SH-SY5Y (cell line): ENCODE measurements around the gene CNTN5.

Source experiments
- GATA2 ChIP-seq: IDR thresholded peaks from 2 replicates; pipeline ENCODE4 v1.6.1; 2011; ENCODE audit warnings: mild to moderate bottlenecking, low read depth, low read length
- GATA3 ChIP-seq: IDR thresholded peaks from 2 replicates; pipeline ENCODE4 v1.6.1; 2011; ENCODE audit warnings: low read depth, mild to moderate bottlenecking, low read length, moderate library complexity

The CNTN5 gene

DNA sequence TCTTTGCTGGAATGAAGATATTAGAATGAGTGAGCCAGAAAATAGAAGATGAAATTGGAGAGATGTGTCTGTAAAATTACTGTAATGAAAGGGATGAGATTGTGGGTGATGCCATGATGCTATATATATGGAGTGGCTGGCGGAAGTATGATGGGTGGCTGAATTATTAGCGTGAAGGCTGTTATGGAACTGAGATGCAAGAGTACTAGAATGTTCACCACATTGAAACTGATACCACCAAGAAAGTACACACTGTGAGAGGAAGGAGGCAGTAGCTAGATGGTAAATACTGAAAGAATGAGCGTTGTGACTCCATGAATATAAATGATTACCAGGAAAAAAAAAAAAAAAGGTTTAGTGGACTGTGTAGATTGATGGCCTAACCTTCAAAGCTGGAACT, 411.9 kb downstream of the CNTN5 start:
- no peak for TF ChIP-seq GATA3

- TF ChIP-seq GATA2 (no peak), GATA3 (no peak)
These were observed 422.5 kb downstream of the CNTN5 start for GRCh38 chr11:99443276-99443675.

DNA sequence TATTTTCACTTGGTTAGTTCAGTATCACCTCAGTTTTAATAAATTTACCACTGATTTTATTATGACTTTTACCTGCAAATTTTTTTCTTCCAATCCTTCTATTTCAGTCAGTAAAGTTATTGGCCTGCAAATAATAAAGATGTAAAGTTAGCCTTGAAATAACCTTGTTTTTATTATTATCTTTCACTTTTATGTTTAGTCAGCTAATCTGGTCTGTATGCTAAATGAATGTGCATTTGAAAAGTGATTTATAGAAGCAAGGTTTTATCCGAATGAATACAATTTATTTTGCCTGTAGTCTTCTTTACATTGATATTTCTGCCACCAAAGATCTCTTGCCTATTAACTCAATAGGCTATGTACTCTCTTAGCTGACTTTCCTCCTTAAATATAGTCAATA, 425.7 kb downstream of the CNTN5 start:
- TF ChIP-seq GATA2: no peak
- no peak for TF ChIP-seq GATA3

DNA sequence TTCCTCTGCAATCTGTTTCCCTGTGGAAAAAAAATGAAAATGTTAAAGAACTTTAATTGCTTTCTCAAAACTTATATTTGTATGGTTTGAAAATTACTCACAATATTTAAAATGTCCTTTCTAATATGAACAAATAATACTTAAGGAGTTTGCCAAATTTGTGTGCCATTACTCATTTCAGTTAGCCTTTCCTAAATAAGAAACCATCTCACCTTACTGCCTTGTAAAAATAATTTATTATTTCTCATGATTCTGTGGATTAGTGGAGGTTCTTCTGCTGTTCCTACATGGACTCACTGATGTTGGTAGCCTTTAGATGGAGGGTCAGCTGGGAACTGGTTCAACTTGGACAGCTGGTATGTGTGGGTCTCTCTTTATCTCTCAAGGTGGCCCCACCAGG, 428.6 kb downstream of the CNTN5 start:
- TF ChIP-seq GATA3: no peak
- no peak for TF ChIP-seq GATA2

DNA sequence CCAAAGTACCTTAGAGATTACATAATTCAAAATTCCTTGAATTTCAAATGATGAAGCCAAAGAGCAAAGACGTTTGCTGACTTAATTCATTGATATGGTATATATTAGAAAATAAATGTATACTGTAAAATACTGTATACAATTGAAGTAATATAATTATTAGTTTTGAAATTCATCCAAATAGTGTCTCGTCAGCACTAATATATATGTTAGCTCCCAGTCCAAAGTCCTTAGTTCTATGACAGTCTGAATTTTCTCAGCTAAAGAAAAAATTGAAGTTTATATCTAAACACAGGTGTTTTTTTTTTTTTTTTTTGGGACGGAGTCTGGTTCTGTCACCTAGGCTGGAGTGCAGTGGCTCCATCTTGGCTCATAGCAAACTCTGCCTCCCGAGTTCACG, 431.3 kb downstream of the CNTN5 start:
- no peak for TF ChIP-seq GATA2
- TF ChIP-seq GATA3: no peak

GRCh38 chr11:99461913-99462312, 441.2 kb downstream of the CNTN5 start:
- TF ChIP-seq GATA3 (no peak), GATA2 (no peak)

GRCh38 chr11:99464985-99465384, 444.2 kb downstream of the CNTN5 start:
- TF ChIP-seq GATA3 (no peak), GATA2 (no peak)

- no peak for TF ChIP-seq GATA2
- no peak for TF ChIP-seq GATA3
These were observed 468.8 kb downstream of the CNTN5 start for GRCh38 chr11:99489581-99489980.

GRCh38 chr11:99494065-99494464, 473.3 kb downstream of the CNTN5 start:
- TF ChIP-seq GATA3: no peak
- TF ChIP-seq GATA2: no peak

GRCh38 chr11:99501655-99502054, 480.9 kb downstream of the CNTN5 start:
- TF ChIP-seq GATA3: no peak
- no peak for TF ChIP-seq GATA2

DNA sequence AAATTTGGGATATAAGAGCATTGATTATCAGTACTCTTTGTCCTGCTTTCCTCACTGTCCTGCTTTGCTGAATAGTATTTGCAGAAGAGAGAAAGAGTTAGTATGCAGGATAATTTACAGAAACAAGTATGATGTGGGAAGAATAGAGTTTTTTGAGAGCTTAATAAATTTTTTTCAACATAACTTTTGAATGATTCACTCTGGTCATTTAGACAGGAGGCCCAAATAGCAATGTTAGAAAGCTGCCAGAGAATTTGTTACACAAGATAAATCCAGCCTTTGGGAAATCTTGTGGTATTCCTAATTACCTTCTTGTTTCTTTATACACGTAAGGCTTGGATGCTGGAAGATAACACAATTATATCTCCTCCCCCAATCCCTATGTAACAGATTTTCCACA, 484.6 kb downstream of the CNTN5 start:
- TF ChIP-seq GATA2: no peak
- no peak for TF ChIP-seq GATA3

DNA sequence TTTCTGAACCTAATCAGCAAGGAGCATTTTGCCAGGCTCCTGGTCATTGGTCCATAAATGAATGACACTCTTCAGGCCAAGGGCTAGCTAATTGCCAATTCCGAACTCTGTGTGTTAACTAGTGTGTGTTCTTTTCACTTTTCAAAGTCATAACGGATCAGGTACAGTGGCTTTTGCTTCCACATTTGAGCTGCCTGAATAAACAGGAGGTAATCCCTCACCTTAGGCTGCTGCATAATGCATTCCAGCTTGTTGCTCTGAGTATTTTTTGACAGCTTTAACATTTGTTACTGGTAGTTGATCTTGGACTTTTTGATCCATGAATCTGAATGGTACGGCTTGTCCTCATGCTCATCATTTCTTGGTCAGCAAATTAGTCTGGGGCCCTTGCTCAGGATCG, 485.1 kb downstream of the CNTN5 start:
- no peak for TF ChIP-seq GATA2
- no peak for TF ChIP-seq GATA3

- no peak for TF ChIP-seq GATA3
- TF ChIP-seq GATA2: no peak
These were observed 489.1 kb downstream of the CNTN5 start for GRCh38 chr11:99509863-99510262.

DNA sequence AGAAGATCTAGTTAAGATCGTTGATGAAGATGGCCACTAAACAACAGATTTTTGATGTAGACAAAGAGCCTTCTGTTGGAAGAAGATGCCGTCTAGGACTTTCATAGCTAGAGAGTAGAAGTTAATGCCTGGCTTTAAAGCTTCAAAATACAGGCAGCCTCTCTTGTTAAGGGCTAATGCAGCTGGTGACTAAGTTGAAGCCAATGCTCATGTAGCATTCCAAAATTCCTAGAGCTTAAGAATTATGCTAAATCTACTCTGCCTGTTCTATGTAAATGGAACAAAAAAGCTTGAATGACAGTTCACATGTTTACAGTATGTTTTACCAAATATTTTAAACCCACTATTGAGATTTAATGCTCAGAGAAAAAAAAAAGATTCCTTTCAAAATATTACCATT, 492.6 kb downstream of the CNTN5 start:
- TF ChIP-seq GATA3 (no peak), GATA2 (no peak)

GRCh38 chr11:99519095-99519494, 498.3 kb downstream of the CNTN5 start:
- TF ChIP-seq GATA2 (no peak), GATA3 (no peak)

GRCh38 chr11:99522467-99523173, 501.9 kb downstream of the CNTN5 start:
- TF ChIP-seq GATA2 (no peak), GATA3 (no peak)
